A673 (cell line): Measurements from ENCODE around the gene GLCE. TPM values are rescaled to one million over a fixed set of nuclear protein-coding genes. Genes with fewer than 3 reads are reported as not detected.

Experiments
- BruUV-seq: library from RNA; stranded (reverse); fragments of 400-500 nt; replicated peaks from 2 replicates; lab custom pipeline; 2021; lab: Mats Ljungman, UMichigan
- CTCF ChIA-PET: fragments of 300-600 bp; sonication (Branson Sonifier 250); formaldehyde crosslinking; loops from one replicate; lab custom pipeline; 2022; ENCODE audit warnings: antibody characterized with exemption; lab: Charles Lee
- POLR2A ChIA-PET: fragments of 300-600 bp; sonication (Branson Sonifier 250); formaldehyde crosslinking; loops from one replicate; lab custom pipeline; 2022; ENCODE audit warnings: antibody characterized with exemption; ENCODE audit not compliant: low non-redundant PET; lab: Charles Lee
- DNase-seq: peaks from one replicate; pipeline ENCODE4 v3.0.0-alpha.2; 2015; ENCODE audit warnings: low spot score
- H3K27ac ChIP-seq: fragments of 200-600 bp; sonication (generic); 2 replicates; pipeline ENCODE4 v1.5.1; 2016; ENCODE audit warnings: mixed run types, low read depth, mild to moderate bottlenecking, mixed read lengths, antibody characterized with exemption, low read length; ENCODE audit not compliant: poor library complexity, severe bottlenecking
- H3K27me3 ChIP-seq: fragments of 200-600 bp; sonication (generic); replicated peaks from 2 replicates; pipeline ENCODE4 v1.6.1; 2017; ENCODE audit warnings: mixed run types, low read depth, mild to moderate bottlenecking, mixed read lengths, antibody characterized with exemption, low read length; ENCODE audit not compliant: insufficient read depth, poor library complexity
- H3K36me3 ChIP-seq: fragments of 200-600 bp; sonication (generic); 2 replicates; pipeline ENCODE4 v1.6.1; 2016; ENCODE audit warnings: mixed run types, mild to moderate bottlenecking, mixed read lengths, antibody characterized with exemption, low read length; ENCODE audit not compliant: insufficient read depth, poor library complexity, severe bottlenecking
- H3K4me1 ChIP-seq: fragments of 200-600 bp; sonication (generic); 2 replicates; pipeline ENCODE4 v1.6.1; 2017; ENCODE audit warnings: mixed run types, mild to moderate bottlenecking, mixed read lengths, antibody characterized with exemption, low read length; ENCODE audit not compliant: insufficient read depth, poor library complexity, severe bottlenecking
- H3K4me3 ChIP-seq: fragments of 200-600 bp; sonication (generic); 2 replicates; pipeline ENCODE4 v1.5.1; 2016; ENCODE audit warnings: low read depth, mixed run types, mild to moderate bottlenecking, mixed read lengths, low read length; ENCODE audit not compliant: poor library complexity, severe bottlenecking
- H3K9me3 ChIP-seq: fragments of 200-600 bp; sonication (generic); 2 replicates; pipeline ENCODE4 v1.6.1; 2016; ENCODE audit warnings: mixed run types, low read depth, mild to moderate bottlenecking, mixed read lengths, antibody characterized with exemption, low read length; ENCODE audit not compliant: poor library complexity, severe bottlenecking
- EZH2 ChIP-seq: fragments of 200-600 bp; sonication (generic); IDR thresholded peaks from 2 replicates; pipeline ENCODE4 v1.6.1; 2017; ENCODE audit warnings: borderline replicate concordance, low read depth, mild to moderate bottlenecking, mixed read lengths, antibody characterized with exemption, low read length; ENCODE audit not compliant: poor library complexity, severe bottlenecking
- intact Hi-C: fragments of 100-400 bp; cut with micrococcal nuclease; formaldehyde crosslinking; loops from one replicate; pipeline ENCODE4 v1.10.0; 2022; ENCODE audit not compliant: unreplicated experiment
- total RNA-seq: library from RNA; stranded (reverse); gene quantifications from 2 replicates; pipeline ENCODE4 v1.2.3, GENCODE V29; 2021
- TF ChIP-seq, protein P1 (sequence below): fragments of 300-800, 200-600 bp; sonication (generic); conservative IDR thresholded peaks from 2 replicates; pipeline ENCODE4 v1.5.1; 2017; ENCODE audit warnings: low read depth, mild to moderate bottlenecking, antibody characterized with exemption, low read length, moderate library complexity, mixed read lengths

Gene GLCE
- total RNA-seq, 1 experiment from 2014 or later = 44.6 TPM

GRCh38 chr15:69116391-69116790 is 44.0 kb upstream of the GLCE start:
- intact Hi-C loops = no loop called here
- POLR2A ChIA-PET = no interaction called here
- no peaks in the 10 kb centered on the region for H3K27me3 ChIP-seq
- H3K9me3 ChIP-seq = no peaks in the 10 kb centered on the region
- H3K4me1 ChIP-seq = peaks cover 18% of the 10 kb centered on the region
- H3K27ac ChIP-seq = no peak overlapping the region
- TF ChIP-seq, protein P1, sequence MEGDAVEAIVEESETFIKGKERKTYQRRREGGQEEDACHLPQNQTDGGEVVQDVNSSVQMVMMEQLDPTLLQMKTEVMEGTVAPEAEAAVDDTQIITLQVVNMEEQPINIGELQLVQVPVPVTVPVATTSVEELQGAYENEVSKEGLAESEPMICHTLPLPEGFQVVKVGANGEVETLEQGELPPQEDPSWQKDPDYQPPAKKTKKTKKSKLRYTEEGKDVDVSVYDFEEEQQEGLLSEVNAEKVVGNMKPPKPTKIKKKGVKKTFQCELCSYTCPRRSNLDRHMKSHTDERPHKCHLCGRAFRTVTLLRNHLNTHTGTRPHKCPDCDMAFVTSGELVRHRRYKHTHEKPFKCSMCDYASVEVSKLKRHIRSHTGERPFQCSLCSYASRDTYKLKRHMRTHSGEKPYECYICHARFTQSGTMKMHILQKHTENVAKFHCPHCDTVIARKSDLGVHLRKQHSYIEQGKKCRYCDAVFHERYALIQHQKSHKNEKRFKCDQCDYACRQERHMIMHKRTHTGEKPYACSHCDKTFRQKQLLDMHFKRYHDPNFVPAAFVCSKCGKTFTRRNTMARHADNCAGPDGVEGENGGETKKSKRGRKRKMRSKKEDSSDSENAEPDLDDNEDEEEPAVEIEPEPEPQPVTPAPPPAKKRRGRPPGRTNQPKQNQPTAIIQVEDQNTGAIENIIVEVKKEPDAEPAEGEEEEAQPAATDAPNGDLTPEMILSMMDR = no peak
- no peak for TF ChIP-seq EZH2
- H3K36me3 ChIP-seq = no peaks in the 10 kb centered on the region
- BruUV-seq = no TSS peak
- no peak overlapping the region for H3K4me3 ChIP-seq
- CTCF ChIA-PET = no interaction called here
- no peak for DNase-seq

- POLR2A ChIA-PET = no interaction called here
- Histone ChIP-seq H3K4me3 (no peak overlapping the region), H3K36me3 (no peaks in the 10 kb centered on the region), H3K27me3 (no peaks in the 10 kb centered on the region), H3K27ac (no peak overlapping the region), H3K4me1 (peaks cover 18% of the 10 kb centered on the region), H3K9me3 (no peaks in the 10 kb centered on the region)
- no TSS peak for BruUV-seq
- intact Hi-C loops = no loop called here
- TF ChIP-seq, protein P1 = no peak
- no peak for TF ChIP-seq EZH2
- no peak for DNase-seq
- CTCF ChIA-PET = no interaction called here
Observed at GRCh38 chr15:69117431-69117871, 43.0 kb upstream of the GLCE start.

DNA sequence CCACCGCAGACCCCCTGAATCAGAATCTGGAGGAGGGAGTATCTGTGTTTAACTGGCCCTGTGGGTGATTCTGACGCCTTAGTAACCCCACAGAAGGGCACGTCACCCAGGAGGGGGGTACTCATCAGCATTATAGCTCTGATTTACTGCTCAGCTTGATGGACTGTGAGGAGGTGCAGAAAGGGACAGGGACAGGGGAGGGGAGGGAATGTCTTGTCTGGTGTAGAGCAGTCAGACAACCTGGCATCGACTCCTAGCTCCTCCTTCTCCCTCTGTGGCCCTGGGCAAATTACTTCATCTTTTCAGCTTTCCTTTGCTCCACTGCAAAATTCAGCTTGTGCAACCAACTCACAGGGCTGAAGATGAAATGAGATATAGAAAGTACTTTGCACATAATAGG is 42.3 kb upstream of the GLCE start:
- TF ChIP-seq, protein P1 = no peak
- Histone ChIP-seq H3K27me3 (no peaks in the 10 kb centered on the region), H3K9me3 (no peaks in the 10 kb centered on the region), H3K4me1 (peaks cover 18% of the 10 kb centered on the region), H3K4me3 (no peak overlapping the region), H3K27ac (no peak overlapping the region), H3K36me3 (no peaks in the 10 kb centered on the region)
- intact Hi-C loops = no loop called here
- ChIA-PET CTCF (no interaction called here), POLR2A (no interaction called here)
- DNase-seq = no peak
- no TSS peak for BruUV-seq
